ENCODE measurements around the gene EMP1.

- TF ChIP-seq CTCF (IDR thresholded peaks at IDR 0.05) (no peak), POLR2A (IDR thresholded peaks at IDR 0.05) (no peak), POLR2AphosphoS5 (IDR thresholded peaks at IDR 0.05) (no peak)
Observed at GRCh38 chr12:13248964-13249363, 52.4 kb downstream of the EMP1 start.

All from transverse colon (tissue), 4 donors.